GM21825 (cell line): ENCODE measurements around the gene RAB11A.

Source experiments
- ATAC-seq: cut with Tn5 transposase; IDR thresholded peaks from one replicate; pipeline ENCODE4 v1.9.1; 2021; ENCODE audit warnings: mild to moderate bottlenecking, moderate library complexity; ENCODE audit not compliant: unreplicated experiment

Gene RAB11A

GRCh38 chr15:65935391-65935790 lies 66.1 kb downstream of the RAB11A start:
- no peak for ATAC-seq

- ATAC-seq, result no peak
These were observed 67.0 kb downstream of the RAB11A start for GRCh38 chr15:65936282-65936681.

- no peak for ATAC-seq
These were observed 67.8 kb downstream of the RAB11A start for GRCh38 chr15:65937054-65937453.

- no peak for ATAC-seq
These were observed 68.2 kb downstream of the RAB11A start for GRCh38 chr15:65937476-65937875.

GRCh38 chr15:65938604-65939003 lies 69.3 kb downstream of the RAB11A start:
- no peak for ATAC-seq

GRCh38 chr15:65939901-65940617 lies 70.8 kb downstream of the RAB11A start:
- no peak for ATAC-seq

GRCh38 chr15:65940618-65940909 lies 71.3 kb downstream of the RAB11A start:
- no peak for ATAC-seq
